ENCODE data around the gene G2E3.

DNA sequence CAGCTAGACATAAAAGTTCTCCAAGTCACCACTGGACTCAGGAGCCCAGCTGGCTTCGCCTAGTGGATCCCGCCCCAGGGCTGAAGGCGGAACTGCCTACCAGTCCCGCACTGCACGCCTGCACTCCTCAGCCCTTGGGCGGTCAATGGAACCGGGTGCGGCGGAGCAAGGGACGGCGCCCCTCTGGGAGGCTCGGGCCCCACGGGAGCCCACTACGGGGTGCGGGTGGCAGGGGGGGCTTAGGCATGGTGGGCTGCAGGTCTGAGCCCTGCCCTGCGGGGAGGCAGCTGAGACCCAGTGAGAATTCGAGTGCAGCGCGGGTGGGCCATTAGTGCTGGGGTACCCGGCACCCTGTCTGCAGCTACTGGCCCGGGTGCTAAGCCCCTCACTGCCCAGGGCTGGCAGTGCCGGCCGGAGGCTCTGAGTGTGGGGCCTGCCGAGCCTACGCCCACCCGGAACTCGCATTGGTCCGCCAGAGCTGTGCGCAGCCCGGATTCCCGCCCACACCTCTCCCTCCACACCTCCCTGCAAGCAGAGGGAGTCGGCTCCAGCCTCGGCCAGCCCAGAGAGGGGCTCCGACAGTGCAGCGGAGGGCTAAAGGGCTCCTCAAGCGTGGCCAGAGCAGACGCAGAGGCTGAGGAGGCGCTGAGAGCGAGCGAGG lies 11.4 kb upstream of the G2E3 start:
- TF ChIP-seq, protein P1, sequence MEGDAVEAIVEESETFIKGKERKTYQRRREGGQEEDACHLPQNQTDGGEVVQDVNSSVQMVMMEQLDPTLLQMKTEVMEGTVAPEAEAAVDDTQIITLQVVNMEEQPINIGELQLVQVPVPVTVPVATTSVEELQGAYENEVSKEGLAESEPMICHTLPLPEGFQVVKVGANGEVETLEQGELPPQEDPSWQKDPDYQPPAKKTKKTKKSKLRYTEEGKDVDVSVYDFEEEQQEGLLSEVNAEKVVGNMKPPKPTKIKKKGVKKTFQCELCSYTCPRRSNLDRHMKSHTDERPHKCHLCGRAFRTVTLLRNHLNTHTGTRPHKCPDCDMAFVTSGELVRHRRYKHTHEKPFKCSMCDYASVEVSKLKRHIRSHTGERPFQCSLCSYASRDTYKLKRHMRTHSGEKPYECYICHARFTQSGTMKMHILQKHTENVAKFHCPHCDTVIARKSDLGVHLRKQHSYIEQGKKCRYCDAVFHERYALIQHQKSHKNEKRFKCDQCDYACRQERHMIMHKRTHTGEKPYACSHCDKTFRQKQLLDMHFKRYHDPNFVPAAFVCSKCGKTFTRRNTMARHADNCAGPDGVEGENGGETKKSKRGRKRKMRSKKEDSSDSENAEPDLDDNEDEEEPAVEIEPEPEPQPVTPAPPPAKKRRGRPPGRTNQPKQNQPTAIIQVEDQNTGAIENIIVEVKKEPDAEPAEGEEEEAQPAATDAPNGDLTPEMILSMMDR (IDR thresholded peaks at IDR 0.05) = no peak
- TF ChIP-seq POLR2A (IDR thresholded peaks at IDR 0.05) = no peak
